Measurements from ENCODE around the gene CCDC148. TPM values are rescaled to one million over a fixed set of nuclear protein-coding genes. Genes with fewer than 3 reads are reported as not detected.
A peak's percentile ranks its signal among the peaks of the same experiment; 100 is the strongest.

The CCDC148 gene
- polyA plus RNA-seq, 3 donors = not detected

DNA sequence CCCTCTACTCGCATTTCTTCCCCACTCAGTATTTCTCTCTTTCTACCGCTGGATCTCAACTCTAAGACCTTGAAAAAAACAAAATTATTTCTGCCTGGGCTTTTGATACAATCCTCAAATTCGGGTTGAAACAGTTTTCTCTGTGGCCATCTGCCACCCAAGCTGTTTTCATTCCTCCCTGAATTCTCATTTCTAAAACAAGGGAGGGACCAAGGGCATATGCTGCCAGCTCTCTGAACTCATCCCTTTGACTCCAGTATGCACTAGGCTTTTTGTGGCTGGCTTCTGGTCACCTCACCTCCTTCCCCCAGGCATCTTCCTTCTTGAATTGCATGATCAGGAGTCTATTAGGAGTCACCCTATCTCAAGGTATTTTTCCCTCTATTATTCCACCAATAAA lies 49.5 kb downstream of the CCDC148 start:
- H3K36me3 Mint-ChIP-seq = no peaks in the 10 kb centered on the region

GRCh38 chr2:158405341-158405740 lies 51.2 kb downstream of the CCDC148 start:
- no peak overlapping the region for H3K4me2 ChIP-seq (replicated peaks; ENCODE audit: extremely low read depth, low read length, poor library complexity, severe bottlenecking)
- Mint-ChIP-seq H3K4me1 (peaks cover 2% of the 10 kb centered on the region), H3K4me3 (no peak overlapping the region), H3K27ac (no peak overlapping the region), H3K27me3 (ENCODE audit: low read depth in 3 of 3) (no peaks in the 10 kb centered on the region), H3K36me3 (no peaks in the 10 kb centered on the region), H3K9me3 (peaks cover 2 to 15% (median 12%) of the 10 kb centered on the region in 7 donors)
- intact Hi-C loops (cut with micrococcal nuclease) = no loop called here
- H3K36me3 ChIP-seq (replicated peaks in 1 of 2; ENCODE audit: control insufficient read depth in 1 of 2, insufficient read depth in 2 of 2, low read length in 2 of 2) = no peaks in the 10 kb centered on the region
- no peak for TF ChIP-seq CTCF (IDR thresholded peaks at IDR 0.05)
- no peak overlapping the region for H3K27ac ChIP-seq (ENCODE audit: low read depth in 1 of 2, low read length in 2 of 2)
- H3K9ac ChIP-seq (ENCODE audit: insufficient read depth, low read length, poor library complexity, severe bottlenecking) = no peak overlapping the region
- H4K20me1 ChIP-seq (ENCODE audit: insufficient read depth, low read length) = no peaks in the 10 kb centered on the region
- DNase-seq = no peak
- no peaks in the 10 kb centered on the region for H3K4me1 ChIP-seq (ENCODE audit: control insufficient read depth in 1 of 2, insufficient read depth in 2 of 2, low read length in 2 of 2)
- no CpG with 5 or more reads among the region's 3 CpGs for WGBS (ENCODE audit: insufficient coverage)
- no peak overlapping the region for H2AFZ ChIP-seq (ENCODE audit: insufficient read depth, low read depth, low read length, poor library complexity, severe bottlenecking)
- no peaks in the 10 kb centered on the region for H3K27me3 ChIP-seq (ENCODE audit: control insufficient read depth in 2 of 2, insufficient read depth in 2 of 2, low read length in 2 of 2)
- no peaks in the 10 kb centered on the region for H3K79me2 ChIP-seq (ENCODE audit: insufficient read depth, low read length)
- H3K4me3 ChIP-seq (replicated peaks in 1 of 3; ENCODE audit: low read depth in 2 of 3, low read length in 3 of 3) = no peak overlapping the region
- H3K9me3 ChIP-seq (replicated peaks in 1 of 2; ENCODE audit: control insufficient read depth in 1 of 2, insufficient read depth in 1 of 2, low read length in 2 of 2) = peaks cover 0 to 4% of the 10 kb centered on the region in 2 donors

More for the DNA sequence above, 49.5 kb downstream of the CCDC148 start:
- Mint-ChIP-seq H3K9me3 (peaks cover 6 to 25% (median 14%) of the 10 kb centered on the region in 7 donors), H3K4me1 (no peaks in the 10 kb centered on the region), H3K27me3 (ENCODE audit: low read depth in 3 of 3) (no peaks in the 10 kb centered on the region), H3K27ac (peak overlapping the region in 1 of 7 donors; percentile 31), H3K4me3 (no peak overlapping the region)
- Histone ChIP-seq H3K4me3 (replicated peaks in 1 of 3; ENCODE audit: low read depth in 2 of 3, low read length in 3 of 3) (no peak overlapping the region), H4K20me1 (ENCODE audit: insufficient read depth, low read length) (no peaks in the 10 kb centered on the region), H3K4me1 (ENCODE audit: control insufficient read depth in 1 of 2, insufficient read depth in 2 of 2, low read length in 2 of 2) (no peaks in the 10 kb centered on the region), H3K4me2 (replicated peaks; ENCODE audit: extremely low read depth, low read length, poor library complexity, severe bottlenecking) (no peak overlapping the region), H3K79me2 (ENCODE audit: insufficient read depth, low read length) (no peaks in the 10 kb centered on the region), H3K27me3 (ENCODE audit: control insufficient read depth in 2 of 2, insufficient read depth in 2 of 2, low read length in 2 of 2) (no peaks in the 10 kb centered on the region), H3K27ac (ENCODE audit: low read depth in 1 of 2, low read length in 2 of 2) (no peak overlapping the region), H3K9ac (ENCODE audit: insufficient read depth, low read length, poor library complexity, severe bottlenecking) (no peak overlapping the region), H2AFZ (ENCODE audit: insufficient read depth, low read depth, low read length, poor library complexity, severe bottlenecking) (no peak overlapping the region), H3K36me3 (replicated peaks in 1 of 2; ENCODE audit: control insufficient read depth in 1 of 2, insufficient read depth in 2 of 2, low read length in 2 of 2) (no peaks in the 10 kb centered on the region), H3K9me3 (replicated peaks in 1 of 2; ENCODE audit: control insufficient read depth in 1 of 2, insufficient read depth in 1 of 2, low read length in 2 of 2) (peaks cover 5 to 8% of the 10 kb centered on the region in 2 donors)
- intact Hi-C loops (cut with micrococcal nuclease) = no loop called here
- 88% methylated on average over 3 of the region's 3 CpGs for WGBS (ENCODE audit: insufficient coverage)
- TF ChIP-seq CTCF (IDR thresholded peaks at IDR 0.05) = no peak
- DNase-seq = no peak
